HG03280 (cell line): ENCODE measurements around the gene PPM1A.

Experiments used
- ATAC-seq: cut with Tn5 transposase; IDR thresholded peaks from one replicate; pipeline ENCODE4 v1.9.1; 2021; ENCODE audit warnings: mild to moderate bottlenecking, moderate library complexity; ENCODE audit not compliant: unreplicated experiment

Gene PPM1A

DNA sequence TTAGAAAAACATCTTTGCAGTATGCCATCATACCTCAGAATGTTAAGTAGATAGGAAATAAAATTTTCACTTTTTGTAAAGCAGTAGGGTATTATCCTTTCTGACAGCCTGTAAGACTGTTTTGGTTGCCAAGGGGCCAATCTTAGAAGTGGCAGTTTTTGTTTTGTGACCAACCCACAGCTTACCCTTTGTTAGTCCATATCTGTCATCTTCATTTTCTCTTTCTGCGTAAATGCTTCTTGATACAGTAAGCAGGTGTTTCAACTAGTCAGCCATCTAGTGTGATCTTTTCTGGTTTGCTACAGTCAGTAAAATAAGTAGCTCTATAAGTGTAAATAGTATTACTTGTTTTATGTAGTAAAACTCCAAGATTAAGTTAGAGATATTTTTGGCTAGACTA, 8.8 kb downstream of the PPM1A start:
- no peak for ATAC-seq

DNA sequence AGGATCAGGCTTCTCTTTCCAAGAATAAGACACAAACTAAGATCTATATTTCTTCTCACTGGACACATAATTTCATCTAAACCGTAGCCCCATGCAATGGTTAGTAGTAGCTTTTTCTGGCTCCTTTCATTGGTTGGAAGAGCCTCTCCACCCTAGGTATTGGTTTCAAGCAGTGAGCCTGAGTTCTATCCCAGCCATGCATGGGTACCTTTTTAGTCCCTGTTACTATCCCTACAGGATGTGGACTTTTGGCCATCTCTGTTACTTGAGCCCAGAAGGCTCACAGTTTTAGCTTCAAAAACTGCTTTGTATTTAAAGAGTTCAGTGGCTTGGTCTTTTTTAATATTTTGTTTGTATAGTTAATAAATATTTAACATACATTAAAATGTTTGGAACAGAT, 16.1 kb downstream of the PPM1A start:
- no peak for ATAC-seq

DNA sequence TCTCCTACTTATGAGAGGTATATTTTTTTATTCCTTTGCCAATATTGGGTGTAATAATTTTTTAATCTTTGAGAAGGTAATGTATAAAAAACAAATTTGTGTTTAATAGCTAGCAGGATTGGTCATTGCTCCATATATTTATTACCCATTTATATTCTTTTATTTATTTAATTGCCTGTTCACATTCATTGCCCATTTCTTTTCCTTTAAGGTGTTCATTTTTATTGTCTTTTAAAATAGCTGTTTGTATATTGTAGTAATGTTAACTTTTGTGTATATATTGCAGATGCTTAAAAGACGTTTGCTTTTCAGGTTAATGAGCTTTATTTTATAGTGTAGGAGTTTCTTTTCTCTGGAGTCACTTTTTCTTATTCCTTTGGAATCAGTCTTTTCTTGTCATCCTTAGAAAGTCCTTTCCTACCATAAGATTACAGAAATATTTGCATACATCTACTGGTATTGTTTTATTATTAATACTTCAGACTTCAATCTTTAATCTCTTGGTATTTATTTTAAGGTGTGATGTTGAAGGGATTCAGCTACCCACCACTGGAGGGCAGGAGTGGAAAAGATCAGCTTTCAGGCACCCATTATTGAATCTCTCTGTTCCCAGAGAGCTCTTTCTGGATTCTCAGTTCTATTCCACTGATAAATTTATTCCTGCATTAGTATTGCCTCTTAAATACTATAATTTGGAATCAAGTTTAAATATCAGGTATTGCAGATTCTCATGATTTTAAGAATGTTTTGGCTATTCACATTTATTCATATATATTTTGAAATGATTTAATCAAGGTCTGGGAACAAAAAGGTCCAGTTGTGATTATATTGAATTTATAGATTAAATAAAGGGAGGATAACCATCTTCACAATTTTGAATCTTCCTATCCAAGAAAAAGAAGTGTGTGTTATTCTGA, 17.3 kb downstream of the PPM1A start:
- ATAC-seq = no peak

DNA sequence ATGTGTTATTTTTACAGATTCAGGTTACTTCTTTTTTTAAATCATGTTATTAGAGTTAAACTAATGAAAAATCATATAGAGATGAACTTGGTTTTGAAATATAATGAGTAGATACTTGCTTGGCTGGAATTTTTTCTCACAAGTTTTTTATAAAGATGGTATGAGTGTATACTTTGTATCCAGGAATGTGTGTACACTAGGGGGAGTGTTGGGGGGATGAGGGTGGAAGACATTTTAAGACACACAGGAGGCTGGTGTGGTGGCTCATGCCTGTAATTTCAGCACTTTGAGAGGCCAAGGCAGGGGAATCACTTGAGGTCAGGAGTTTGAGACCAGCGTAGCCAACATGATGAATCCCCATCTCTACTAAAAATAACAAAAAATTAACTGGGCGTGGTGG, 23.2 kb downstream of the PPM1A start:
- no peak for ATAC-seq

DNA sequence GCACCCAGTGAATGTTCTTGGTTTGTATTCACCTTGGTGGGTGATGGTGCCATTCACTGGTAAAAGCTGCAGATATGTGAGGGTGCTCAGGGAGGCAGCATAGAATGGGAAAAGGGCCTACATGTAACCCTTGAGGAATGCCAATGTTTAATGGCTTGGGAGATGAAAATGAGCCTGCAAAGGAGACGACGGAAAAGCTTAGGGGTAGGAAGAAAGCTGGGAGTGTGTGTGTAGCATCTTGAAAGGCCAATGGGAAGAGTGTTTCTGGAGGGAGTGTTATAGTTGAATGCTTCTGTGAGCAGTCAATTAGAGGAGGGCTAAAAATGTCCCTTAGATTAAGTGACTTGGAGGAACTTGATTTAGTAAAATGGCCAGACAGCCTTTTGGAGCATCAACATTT, 24.9 kb downstream of the PPM1A start:
- ATAC-seq = no peak

DNA sequence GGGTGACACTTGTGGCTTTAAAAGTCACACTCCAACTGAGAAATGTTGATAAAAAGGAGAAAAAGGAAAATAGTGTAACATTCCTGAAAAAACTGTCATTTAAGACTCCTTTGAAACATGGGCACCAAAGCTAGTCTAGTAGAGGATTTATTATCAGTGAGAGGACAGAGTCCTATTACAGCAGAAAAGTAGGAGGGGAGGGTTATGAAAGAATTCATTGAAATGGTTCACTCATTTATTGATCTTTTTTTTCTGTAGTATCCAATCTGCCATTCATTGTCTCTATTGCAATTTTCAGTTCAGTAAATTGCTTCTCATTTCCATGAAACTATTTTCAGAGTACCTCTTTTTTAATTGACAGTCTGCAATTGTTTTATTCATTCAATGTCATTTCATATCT, 25.4 kb downstream of the PPM1A start:
- no peak for ATAC-seq

DNA sequence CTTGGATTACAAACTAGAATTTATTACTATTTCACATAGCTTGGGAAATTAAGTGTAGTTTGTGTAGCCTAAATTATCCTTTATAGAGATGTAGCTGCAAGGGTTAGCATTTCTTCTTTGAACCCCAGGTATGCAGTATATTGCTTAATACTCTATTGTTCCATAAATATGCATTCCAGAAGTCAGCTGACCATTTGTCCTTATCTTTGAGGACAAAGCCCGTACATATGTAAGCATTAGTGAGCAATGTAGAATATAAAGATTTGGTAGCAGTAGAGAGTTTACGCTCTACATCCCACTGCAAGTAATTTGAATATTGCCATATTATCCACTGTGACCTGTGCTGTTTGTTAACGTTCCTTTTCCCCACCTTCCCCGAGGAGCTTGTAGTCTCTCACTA, 26.9 kb downstream of the PPM1A start:
- no peak for ATAC-seq

DNA sequence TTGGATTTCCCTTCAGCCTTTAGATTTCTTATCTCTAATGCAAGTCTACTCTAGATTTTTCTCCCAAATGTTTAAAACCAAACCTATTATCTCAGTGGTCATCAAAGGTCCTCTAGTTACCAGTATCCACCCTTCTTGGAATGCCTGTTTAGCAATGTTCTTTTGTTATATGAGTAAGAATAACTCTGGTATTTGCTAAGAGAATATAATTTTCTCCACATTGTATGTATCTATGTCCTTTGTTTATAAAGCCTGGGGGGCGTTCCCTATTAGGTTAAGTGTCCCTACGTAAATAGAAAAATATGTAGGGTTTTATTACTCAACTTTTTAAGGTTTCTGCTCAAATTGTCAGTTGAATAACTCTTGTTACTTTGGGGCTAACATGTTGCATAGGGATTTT, 27.3 kb downstream of the PPM1A start:
- no peak for ATAC-seq

DNA sequence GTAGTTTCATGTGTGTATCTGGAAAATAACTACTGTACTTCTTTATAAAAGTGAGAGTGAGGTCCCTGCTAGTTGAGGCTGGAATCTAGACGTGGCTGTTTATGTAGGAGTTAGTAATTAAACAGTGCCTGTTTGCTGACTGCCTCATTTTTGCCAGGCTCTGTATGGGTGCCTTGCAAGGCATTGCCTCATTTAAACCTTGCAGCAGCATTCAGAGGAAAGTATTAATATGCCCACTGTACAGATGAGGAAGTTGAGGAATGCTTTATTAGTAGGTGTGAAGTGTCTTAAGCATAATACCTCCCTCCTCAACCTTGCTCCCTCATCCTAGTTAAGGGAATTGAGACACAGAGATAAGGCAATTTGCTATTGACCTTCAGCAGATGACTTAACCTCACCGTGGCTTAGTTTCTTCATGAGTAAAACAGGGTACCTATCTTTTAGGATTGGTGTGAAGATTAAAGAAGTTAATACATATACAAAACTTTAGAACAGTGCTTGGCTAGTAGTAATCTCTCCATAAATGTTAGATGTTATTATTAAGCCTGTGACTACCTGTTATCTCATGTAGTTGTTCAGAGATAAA, 28.7 kb downstream of the PPM1A start:
- ATAC-seq = no peak

DNA sequence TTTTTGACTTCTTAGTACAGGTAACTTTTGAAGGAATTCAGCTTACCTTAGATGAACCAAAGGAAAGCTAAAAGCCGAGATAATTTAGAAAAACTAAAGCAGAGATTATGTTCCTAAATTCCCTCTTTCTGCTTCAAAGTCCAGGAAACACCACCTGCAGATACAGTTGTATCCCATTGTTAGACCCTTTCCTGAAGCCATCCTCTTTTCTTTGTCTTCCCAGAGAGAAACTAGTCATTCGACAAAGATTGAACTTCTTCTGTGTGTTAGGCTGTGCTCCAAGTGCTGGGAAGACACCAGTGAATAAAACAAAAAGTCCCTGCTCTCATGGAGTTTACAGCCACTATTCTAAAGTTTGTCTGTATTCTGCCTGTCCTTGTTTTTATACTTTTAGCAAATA, 29.3 kb downstream of the PPM1A start:
- no peak for ATAC-seq

DNA sequence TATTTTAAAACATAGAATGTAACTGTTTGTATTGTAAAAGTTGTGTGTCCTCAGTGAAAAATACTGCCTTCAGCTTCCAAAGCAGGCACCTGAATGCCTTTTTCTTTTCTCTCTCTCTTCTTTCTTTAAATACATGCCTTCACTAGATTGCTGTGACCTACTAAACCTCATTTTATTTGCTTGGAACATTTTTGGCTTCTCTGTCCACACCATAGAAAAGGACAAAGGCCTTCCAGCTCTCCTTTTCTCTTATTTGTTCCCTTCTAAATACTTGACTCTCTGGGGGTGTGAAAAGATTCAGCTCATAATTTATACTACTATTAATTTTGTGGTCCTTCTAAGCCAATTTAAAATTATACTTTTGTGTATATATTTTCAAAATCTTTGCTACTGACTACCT, 38.4 kb downstream of the PPM1A start:
- ATAC-seq = no peak

DNA sequence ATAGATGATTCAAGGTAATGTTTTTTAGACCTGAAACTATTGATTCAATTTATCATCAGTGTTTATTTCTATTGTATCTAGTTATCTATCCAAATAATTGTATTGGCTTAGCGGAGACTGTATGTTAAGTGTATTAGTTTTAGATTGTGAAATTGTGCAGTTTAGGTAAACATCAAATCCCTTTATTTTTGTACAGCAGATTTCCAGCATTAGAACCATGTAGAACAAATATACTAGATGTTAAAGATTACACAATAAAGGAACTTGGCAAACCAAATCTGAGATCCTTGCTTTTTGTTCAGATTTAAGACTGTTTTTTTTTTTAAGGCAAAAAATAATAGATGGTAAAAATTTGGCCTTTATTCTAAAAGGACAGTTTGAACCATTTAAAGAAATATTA, 39.3 kb downstream of the PPM1A start:
- no peak for ATAC-seq

DNA sequence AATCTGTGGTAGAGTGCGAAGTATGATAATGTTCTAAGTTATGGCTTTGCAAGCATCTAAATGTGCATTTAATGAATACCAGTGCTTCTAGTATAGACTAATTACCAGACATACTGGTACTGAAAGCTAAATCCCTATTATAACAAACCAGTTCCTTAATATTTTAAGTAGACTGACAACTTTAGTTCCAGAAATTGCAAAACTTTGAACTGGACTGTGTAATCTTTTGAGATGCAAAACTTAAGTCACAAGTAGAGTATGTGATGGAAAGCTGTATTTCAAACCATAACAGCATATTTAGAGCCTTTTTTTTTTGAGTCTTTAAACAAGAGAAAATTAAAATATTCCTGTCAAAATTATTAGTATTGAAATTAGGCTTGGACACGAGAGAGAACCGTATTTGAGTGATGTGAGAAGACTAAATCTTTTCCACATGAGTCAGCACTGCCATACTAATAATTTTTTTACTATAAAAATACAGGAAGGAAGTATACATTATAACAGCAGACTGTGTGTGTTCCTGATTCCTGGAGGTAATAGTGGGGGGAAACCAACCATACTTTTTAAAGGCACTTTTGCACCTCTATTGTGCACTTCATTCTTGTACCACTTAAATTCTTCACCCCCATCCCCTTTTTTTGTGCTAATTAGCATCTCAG, 45.5 kb downstream of the PPM1A start:
- ATAC-seq = no peak

DNA sequence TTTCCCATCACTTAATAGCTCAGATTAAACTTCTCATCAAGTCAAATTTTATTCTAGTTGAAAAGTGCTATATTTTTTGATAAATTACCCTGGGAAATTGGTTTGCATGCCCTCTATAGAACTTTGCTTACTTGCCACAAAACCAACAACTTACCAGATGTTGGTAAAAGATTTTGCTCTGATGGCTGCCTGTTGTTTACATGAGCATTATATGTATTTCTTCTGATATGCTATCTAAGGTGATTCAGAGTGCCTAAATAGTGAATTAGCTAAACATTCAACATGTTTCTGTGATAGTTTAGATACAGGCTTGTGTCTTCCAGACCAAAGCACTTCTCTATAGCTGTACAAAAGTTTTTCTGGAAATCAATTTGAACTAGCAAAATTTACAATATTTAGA, 51.0 kb downstream of the PPM1A start:
- no peak for ATAC-seq

DNA sequence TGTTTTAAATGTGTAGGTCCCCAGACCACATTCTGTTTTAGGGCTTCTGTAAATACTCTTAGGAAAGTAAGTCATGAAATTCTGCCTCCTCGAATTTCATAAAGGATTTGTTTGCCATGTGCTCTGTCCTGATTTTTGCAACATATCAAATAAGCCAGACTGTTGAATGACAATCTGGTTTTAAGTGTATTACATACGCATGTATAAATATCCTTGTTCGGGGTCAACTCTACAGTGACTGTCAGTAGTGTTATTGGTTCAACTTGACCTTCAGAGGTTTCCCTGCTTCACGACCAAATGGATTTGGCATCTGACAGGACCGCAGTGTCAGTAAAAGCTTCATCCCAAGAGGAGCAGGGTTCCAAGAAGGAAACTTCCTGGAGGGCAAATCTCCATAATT, 52.7 kb downstream of the PPM1A start:
- ATAC-seq = no peak

DNA sequence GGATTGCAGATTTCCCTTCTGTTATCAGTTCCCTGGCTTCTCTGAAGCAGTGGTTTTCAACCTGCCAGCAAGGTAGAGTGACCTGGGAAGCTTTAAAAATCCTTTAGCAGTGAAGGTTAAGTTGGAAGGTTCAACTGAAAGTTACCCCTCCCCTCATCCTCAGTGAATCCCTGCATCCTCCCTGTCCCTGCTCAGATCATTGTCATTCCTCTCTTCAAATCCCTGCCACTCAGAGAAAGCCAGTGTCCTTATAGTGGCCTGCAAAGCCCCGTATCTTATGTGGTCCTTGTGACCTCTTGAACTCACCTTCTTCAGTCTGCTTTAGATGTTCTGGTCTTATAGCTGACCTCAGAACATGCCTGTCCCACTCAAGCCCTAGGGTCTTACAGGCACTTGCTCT, 53.6 kb downstream of the PPM1A start:
- no peak for ATAC-seq

DNA sequence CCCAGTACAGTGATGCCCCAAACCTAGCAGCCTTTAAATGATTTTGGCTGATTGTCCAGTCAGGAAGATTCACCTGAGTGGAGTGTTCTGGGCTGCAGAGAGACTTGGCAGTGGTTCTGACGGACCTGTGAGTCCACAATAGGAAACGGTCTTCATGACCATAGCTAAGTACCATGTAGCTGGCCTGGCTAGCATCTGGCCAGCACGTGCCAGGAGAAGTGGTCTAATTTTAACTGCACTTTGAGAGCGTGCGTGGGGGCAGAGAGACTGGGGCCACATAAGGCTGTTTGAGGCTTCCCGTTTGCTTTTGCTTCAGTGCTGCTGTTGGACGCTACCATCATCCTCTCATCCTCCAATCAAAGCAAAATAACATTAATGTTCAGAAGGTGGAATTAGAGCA, 54.7 kb downstream of the PPM1A start:
- ATAC-seq = no peak

DNA sequence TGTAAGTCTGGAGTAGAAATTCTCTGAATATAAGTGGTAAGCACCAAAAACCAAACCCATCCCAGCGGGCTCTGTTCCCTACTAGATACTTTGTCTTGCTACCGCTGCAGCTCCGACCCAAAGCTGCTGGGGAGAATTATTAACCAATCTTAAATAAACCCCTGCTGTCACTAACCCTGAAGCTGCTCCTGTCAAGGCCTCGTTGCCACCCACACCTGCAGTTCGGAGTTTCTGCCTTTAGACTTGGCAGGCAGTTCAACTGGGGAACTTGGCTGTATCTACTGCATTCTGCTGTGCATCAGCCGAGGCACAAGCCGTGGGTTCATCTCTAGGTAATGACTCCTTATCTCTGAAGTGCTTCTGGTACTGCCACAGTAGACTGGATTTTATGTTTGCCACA, 55.5 kb downstream of the PPM1A start:
- ATAC-seq = no peak

DNA sequence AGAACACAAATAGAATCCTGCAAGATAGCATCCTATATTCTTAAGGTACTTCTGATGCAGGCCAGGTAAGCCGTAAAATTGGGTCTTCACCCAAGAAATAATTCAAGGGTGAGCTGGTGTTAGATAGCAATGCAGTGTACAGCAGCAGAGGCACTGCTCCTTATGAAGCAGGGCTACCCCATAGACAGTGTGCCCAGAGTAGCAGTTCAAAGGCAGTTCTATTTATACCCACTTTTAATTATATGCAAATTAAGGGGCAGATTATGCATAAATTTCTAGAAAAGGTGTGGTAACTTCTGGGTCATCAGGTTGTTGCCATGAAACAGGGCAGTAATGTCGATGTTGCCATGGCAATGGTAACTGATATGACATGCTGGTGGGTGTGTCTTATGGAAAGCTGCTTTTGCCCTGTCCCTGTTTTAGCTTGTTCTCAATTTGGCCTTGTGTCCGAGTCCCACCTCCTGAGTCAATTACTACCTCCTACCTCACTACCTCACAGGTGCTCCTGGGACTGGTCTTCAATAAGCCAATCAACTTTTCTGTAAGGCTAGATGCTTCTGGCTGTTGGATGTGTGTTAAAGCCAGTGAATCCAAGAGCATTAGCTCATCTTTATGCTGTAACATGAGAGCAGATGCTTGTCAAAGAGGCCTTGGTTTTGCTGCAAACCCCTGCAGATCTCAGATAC, 61.0 kb downstream of the PPM1A start:
- ATAC-seq = no peak

DNA sequence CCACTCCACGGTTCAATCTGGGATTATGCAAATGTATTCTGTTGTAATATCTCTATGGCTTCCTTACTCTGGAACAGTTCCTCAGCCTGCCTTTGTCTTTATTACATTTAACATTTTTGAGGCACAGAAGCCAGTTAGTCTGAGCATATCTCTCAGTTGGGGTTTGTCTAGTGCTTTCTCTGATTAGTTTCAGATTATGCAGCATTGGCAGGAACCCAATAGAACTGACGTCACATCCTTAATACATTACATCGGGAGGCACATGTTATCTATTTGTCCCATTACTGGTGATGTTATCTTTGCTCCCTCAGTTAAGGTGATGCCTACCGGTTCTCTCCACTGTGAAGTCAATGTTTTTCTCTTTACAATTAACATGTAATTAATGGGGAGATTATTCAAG, 62.4 kb downstream of the PPM1A start:
- ATAC-seq = no peak

DNA sequence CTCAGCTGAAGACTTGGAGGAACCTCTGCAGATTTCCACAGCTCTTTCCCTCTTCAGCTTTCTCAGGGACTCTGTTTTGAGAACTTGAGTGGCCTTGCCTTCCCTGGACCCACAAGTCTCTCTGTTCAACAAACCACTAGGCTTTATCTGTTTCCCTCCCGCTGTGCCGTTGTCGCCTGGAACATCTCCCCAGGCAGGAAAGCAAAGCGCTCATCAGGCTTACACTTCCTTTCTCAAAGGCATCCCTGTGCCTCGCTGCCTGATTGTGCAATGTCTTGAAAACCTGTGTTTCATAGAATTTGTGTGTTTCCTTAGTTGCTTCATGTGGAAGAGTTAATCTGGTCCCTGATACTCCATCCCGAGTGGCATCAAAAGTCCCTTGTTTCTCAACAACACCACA, 64.1 kb downstream of the PPM1A start:
- no peak for ATAC-seq
